ENCODE results near the gene NIPAL3.
"Not testable (repeated sequence)": the region's sequence is repeated elsewhere in the genome, so short reads cannot be mapped to it uniquely, and the experiment has no call there.

DNA sequence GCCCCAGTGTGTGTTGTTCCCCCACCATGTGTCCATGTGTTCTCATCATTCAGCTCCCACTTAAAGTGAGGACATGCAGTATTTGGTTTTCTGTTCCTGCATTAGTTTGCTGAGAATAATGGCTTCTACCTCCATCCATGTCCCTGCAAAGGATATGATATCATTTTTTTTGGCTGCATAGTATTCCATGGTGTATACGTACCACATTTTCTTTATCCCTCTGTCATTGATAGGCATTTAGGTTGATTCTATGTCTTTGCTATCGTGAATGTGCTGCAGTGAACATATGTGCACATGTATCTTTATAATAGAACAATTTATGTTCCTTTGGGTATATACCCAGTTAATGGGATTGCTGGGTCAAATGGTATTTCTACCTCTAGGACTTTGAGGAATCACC, 30.8 kb downstream of the NIPAL3 start:
- TF ChIP-seq SP1 (IDR thresholded peaks at IDR 0.05); FOXK2 (IDR thresholded peaks at IDR 0.05); BHLHE40 (IDR thresholded peaks at IDR 0.05; ENCODE audit: borderline replicate concordance); SUZ12 (IDR thresholded peaks at IDR 0.05); CTBP1 (IDR thresholded peaks at IDR 0.05; ENCODE audit: borderline replicate concordance); FOXA1 (IDR thresholded peaks at IDR 0.05); NFRKB (IDR thresholded peaks at IDR 0.05): not testable (repeated sequence)
- TF ChIP-seq, protein P1, sequence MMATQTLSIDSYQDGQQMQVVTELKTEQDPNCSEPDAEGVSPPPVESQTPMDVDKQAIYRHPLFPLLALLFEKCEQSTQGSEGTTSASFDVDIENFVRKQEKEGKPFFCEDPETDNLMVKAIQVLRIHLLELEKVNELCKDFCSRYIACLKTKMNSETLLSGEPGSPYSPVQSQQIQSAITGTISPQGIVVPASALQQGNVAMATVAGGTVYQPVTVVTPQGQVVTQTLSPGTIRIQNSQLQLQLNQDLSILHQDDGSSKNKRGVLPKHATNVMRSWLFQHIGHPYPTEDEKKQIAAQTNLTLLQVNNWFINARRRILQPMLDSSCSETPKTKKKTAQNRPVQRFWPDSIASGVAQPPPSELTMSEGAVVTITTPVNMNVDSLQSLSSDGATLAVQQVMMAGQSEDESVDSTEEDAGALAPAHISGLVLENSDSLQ (IDR thresholded peaks at IDR 0.05): not testable (repeated sequence)
